NCI-H2029 (cell line): ENCODE data around the gene SMC6.

Experiments used
- DNase-seq: peaks from one replicate; lab custom pipeline; 2025; lab: John Stamatoyannopoulos, UW

Gene SMC6

GRCh38 chr2:17649026-17649425 lies 104.6 kb downstream of the SMC6 start:
- no peak for DNase-seq

DNA sequence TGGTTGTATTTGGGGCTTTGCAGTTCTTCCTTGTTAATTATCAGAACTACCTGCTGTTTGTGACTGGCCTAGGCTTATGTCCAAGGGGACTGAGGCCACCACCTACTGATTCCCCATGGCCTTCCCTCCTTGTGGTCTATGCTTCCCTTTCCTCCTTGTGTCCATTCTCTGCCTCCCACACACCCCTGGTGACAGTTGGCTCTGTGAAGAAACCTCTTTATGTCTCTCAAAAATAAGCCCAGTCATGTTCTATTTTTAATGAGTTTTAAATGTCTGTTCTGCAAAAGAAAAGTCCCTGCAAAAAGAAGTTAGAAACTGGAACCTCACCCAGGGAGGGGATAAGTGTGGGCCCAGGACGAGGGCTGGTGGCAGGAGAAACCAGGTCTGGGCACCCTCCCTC lies 105.0 kb downstream of the SMC6 start:
- DNase-seq: no peak

- peak; percentile 52 for DNase-seq
These were observed 106.5 kb downstream of the SMC6 start for GRCh38 chr2:17646838-17647701.

GRCh38 chr2:17646081-17646554 lies 107.5 kb downstream of the SMC6 start:
- DNase-seq: peak; percentile 20

DNA sequence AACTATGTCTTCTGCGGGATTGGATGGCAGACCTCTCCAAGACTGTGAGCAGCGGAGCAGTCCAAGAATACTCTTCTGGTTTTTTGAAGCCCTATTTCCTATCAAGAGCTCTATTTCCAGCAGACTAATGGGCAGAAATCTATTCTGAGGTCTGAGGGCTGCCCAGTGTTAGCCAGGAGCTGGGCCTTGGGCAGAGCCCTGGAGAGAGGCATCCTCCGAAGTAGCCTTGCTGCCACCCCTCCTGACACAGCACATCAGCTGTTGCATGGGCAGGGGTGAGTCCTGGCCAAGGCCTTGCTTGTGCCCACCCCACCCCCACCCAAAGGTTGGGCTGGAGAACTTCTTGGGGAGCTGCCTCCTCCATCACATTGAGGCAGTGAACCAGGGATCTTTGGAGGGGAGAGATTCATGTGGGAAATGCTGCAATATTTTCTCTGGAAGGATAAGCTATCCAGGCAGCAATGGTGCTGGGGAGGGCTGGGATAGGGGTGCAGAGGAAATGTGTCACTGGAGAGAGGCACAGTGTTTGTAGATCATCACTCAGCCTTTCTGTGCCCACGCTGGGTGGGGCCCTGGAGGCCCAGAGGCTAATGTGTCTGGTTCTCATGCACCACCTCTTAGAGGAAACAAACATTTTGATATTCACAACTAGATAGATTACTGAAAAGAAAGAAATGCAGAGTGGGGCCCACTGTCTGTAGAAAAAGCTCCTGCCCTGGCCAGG lies 108.5 kb downstream of the SMC6 start:
- no peak for DNase-seq

- DNase-seq: no peak
These were observed 110.5 kb downstream of the SMC6 start for GRCh38 chr2:17643031-17643615.

- DNase-seq: no peak
These were observed 113.2 kb downstream of the SMC6 start for GRCh38 chr2:17640406-17640805.

- DNase-seq: no peak
These were observed 115.3 kb downstream of the SMC6 start for GRCh38 chr2:17638196-17638743.

DNA sequence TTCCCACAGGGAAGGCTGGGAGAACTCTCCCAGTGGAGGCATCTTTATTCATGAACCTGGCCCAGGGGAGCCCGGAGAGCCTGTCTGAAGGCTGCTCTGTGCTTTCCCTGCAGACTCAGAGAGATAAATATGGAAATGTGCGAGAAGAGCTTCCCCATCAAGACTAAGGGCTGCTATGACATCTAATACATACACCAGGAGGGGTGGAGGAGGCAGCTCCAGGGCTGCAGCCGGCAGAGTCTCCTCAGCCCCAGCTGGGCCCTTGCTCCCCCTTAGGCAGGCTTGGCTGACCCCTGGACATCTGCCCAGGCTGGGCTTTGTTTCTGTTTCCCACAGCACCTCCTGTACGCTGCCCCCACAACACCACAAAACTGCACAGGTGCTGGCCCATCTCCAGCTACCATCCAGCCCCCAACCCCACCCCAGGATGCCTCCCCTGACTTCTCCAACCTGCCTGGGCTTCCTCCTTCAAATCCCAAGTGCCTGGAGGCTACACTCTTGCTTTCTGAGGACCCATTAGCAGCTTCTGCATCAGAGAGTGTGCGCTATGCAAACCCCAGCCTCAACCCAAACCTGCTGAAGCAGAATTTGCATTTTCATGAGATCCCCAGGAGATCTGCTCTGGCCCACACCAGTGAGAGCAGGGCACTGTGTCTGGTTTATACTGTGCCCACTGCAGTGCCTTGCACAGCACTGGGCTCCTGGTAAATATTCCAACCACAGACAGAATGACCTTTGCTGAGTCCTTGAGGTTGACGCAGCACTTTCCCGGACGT lies 116.3 kb downstream of the SMC6 start:
- no peak for DNase-seq

DNA sequence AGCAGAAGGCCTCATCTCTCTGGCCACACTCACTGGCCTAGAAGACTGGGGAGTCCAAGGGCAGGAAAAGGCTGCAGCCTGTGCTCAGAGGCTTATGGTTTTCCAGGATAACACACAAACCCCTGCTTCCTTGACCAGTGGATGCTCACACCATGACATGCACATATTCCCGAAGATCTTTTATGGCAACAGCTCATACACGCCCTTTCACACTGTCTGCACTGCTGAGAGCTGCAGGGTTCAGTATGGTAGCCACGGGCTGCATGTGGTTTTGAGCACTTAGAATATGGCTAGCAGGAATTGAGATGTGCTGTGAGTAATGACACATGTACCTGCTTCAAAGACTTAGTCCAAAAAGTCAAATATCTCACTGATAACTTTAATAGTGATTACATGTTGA lies 117.4 kb downstream of the SMC6 start:
- no peak for DNase-seq

GRCh38 chr2:17634997-17635396 lies 118.6 kb downstream of the SMC6 start:
- no peak for DNase-seq

DNA sequence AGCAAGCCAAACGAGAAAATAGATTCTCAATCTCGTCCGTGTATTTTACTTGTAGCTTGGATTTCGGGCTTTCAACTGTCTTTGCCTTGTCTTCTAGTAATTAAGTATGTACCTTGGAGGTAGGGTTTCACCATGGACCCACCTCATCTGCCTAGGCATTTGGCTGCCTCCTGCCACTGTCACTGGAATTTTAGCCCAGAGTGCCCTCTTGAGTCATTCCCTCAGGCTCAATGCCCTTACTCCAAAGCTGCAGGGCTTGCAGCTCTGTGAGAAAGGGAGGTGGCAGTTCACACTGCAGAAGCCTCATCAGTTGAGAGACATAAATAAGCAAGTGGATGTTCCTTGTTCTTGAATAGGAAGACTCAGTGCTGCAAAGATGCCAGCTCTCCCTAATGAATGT lies 123.5 kb downstream of the SMC6 start:
- no peak for DNase-seq

- no peak for DNase-seq
These were observed 125.0 kb downstream of the SMC6 start for GRCh38 chr2:17628349-17629261.

- DNase-seq: no peak
These were observed 126.2 kb downstream of the SMC6 start for GRCh38 chr2:17627434-17627833.

- no peak for DNase-seq
These were observed 126.6 kb downstream of the SMC6 start for GRCh38 chr2:17626986-17627385.

DNA sequence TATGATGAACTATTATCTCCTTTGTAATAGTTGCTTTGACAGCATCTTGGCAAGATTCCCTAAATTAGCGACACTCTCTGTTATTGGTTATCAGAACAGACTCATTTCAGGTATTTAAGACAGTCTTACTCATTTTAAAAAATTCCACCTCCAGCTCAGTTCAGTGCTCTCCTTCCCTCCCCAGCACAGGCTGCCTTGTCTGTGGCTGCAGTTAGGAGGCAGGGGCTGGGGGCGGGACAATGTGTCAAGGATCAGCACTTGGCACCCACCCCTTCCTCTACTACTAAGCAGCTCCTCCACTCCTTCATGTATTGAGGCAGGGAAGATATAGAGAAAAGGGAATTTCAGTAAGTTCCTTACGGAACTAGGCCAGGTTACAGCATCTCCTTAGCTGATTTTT lies 128.2 kb downstream of the SMC6 start:
- DNase-seq: no peak

- DNase-seq: no peak
These were observed 131.8 kb downstream of the SMC6 start for GRCh38 chr2:17621781-17622180.

DNA sequence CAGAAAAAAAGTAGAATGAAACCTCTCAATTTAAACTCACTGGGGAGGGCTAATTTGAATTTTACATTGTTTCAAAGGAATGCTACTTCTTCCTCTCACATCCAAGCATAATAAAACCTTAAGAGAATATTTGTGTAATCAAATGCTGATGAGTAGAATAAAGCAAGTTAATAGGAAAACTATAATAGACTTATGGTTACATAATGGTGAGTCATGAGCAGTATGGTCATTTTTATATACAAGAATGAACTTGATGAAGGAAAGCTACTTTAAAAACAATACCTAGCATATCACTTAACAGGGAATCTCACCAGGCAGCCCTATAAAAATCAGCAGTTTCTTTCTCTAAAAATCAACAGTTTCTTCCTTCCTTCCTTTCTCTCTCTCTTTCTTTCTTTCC lies 132.8 kb downstream of the SMC6 start:
- no peak for DNase-seq

- no peak for DNase-seq
These were observed 133.3 kb downstream of the SMC6 start for GRCh38 chr2:17620280-17620679.

GRCh38 chr2:17617955-17618354 lies 135.7 kb downstream of the SMC6 start:
- no peak for DNase-seq

DNA sequence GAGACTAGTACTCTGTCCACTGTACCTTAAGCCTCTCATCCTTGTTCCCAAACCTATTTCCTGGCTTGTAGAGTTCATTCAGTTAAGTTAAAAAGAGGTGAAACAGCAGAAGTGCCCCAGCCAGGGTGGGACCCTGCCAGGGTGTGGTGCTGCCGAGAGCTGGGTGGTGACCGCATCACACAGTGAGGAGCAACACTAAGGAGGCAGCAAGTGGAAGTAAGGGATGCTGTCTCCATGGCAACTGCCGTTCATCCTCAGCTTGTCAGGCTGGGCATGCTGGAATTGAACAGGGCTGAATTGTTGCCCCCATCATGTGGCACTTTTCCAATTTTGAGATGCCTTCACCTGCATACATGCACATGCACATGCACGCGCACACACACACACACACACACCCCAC lies 136.1 kb downstream of the SMC6 start:
- no peak for DNase-seq
